Measurements from ENCODE around the gene C18orf63. TPM values are rescaled to one million over a fixed set of nuclear protein-coding genes. Genes with fewer than 3 reads are reported as not detected.

The C18orf63 gene
- total RNA-seq, 1 donor, result not detected

GRCh38 chr18:74373428-74373827 is 57.8 kb downstream of the C18orf63 start:
- DNase-seq (ENCODE audit: low read depth in 2 of 3, low spot score in 2 of 3), result peak in 1 of 3 donors; percentile 54

- DNase-seq (ENCODE audit: low read depth in 2 of 3, low spot score in 2 of 3), result no peak
Observed at GRCh38 chr18:74375999-74376398, 60.4 kb downstream of the C18orf63 start.

- no peak for DNase-seq (ENCODE audit: low read depth in 2 of 3, low spot score in 2 of 3)
Observed at GRCh38 chr18:74376523-74376922, 60.9 kb downstream of the C18orf63 start.

GRCh38 chr18:74377776-74378175 is 62.1 kb downstream of the C18orf63 start:
- DNase-seq (ENCODE audit: low read depth in 2 of 3, low spot score in 2 of 3), result no peak

GRCh38 chr18:74378179-74378682 is 62.6 kb downstream of the C18orf63 start:
- peak in 2 of 3 donors; percentile 19 to 46 for DNase-seq (ENCODE audit: low read depth in 2 of 3, low spot score in 2 of 3)

- DNase-seq (ENCODE audit: low read depth in 2 of 3, low spot score in 2 of 3), result no peak
Observed at GRCh38 chr18:74380916-74381315, 65.3 kb downstream of the C18orf63 start.

GRCh38 chr18:74381621-74382295 is 66.1 kb downstream of the C18orf63 start:
- DNase-seq (ENCODE audit: low read depth in 2 of 3, low spot score in 2 of 3), result no peak

- DNase-seq (ENCODE audit: low read depth in 2 of 3, low spot score in 2 of 3), result no peak
Observed at GRCh38 chr18:74382481-74383017, 66.9 kb downstream of the C18orf63 start.

GRCh38 chr18:74387383-74387782 is 71.7 kb downstream of the C18orf63 start:
- DNase-seq (ENCODE audit: low read depth in 2 of 3, low spot score in 2 of 3), result no peak

- DNase-seq (ENCODE audit: low read depth in 2 of 3, low spot score in 2 of 3), result no peak
Observed at GRCh38 chr18:74388227-74388626, 72.6 kb downstream of the C18orf63 start.

- no peak for DNase-seq (ENCODE audit: low read depth in 2 of 3, low spot score in 2 of 3)
Observed at GRCh38 chr18:74389171-74389927, 73.7 kb downstream of the C18orf63 start.

GRCh38 chr18:74389991-74390390 is 74.4 kb downstream of the C18orf63 start:
- no peak for DNase-seq (ENCODE audit: low read depth in 2 of 3, low spot score in 2 of 3)

GRCh38 chr18:74390900-74391299 is 75.3 kb downstream of the C18orf63 start:
- no peak for DNase-seq (ENCODE audit: low read depth in 2 of 3, low spot score in 2 of 3)

GRCh38 chr18:74392323-74392722 is 76.7 kb downstream of the C18orf63 start:
- DNase-seq (ENCODE audit: low read depth in 2 of 3, low spot score in 2 of 3), result no peak

GRCh38 chr18:74395006-74395405 is 79.4 kb downstream of the C18orf63 start:
- DNase-seq (ENCODE audit: low read depth in 2 of 3, low spot score in 2 of 3), result no peak

- no peak for DNase-seq (ENCODE audit: low read depth in 2 of 3, low spot score in 2 of 3)
Observed at GRCh38 chr18:74395648-74396154, 80.1 kb downstream of the C18orf63 start.

GRCh38 chr18:74396171-74397169 is 80.8 kb downstream of the C18orf63 start:
- DNase-seq (ENCODE audit: low read depth in 2 of 3, low spot score in 2 of 3), result peak in 2 of 3 donors; percentile 12 to 49

GRCh38 chr18:74397572-74397971 is 81.9 kb downstream of the C18orf63 start:
- no peak for DNase-seq (ENCODE audit: low read depth in 2 of 3, low spot score in 2 of 3)

GRCh38 chr18:74399091-74399887 is 83.7 kb downstream of the C18orf63 start:
- DNase-seq (ENCODE audit: low read depth in 2 of 3, low spot score in 2 of 3), result peak in 2 of 3 donors; percentile 16 to 63

All from hematopoietic multipotent progenitor cell (in vitro differentiated cells).